ENCODE measurements around the gene SHISA7. TPM values are rescaled to one million over a fixed set of nuclear protein-coding genes. Genes with fewer than 3 reads are reported as not detected.

The SHISA7 gene
- total RNA-seq, 2 donors from 2014 or later, result not detected

DNA sequence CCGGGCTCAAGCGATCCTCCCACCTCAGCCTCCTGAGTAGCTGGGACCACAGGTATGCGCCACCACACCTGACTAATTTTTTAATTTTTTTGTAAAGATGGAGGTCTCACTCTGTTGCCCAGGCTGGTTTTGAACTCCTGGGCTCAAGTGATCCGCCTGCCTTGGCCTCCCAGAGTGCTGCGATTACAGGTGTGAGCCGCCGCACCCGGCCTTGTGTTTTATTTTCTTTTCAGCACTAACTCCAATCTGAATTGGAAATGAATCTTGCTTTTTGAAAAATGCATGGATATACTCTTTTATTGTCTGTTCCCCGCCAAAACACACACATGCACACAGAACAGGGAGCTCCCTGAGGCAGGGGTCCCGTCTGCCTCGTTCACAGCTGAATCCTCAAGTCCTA is 19.6 kb upstream of the SHISA7 start:
- no peaks in the 10 kb centered on the region for H3K9me3 ChIP-seq
- no peaks in the 10 kb centered on the region for H3K36me3 ChIP-seq
- peaks cover 0 to 34% of the 10 kb centered on the region in 2 donors for H3K4me1 ChIP-seq
- no peak overlapping the region for H3K4me3 ChIP-seq
- H3K27ac ChIP-seq, result no peak overlapping the region
- no peaks in the 10 kb centered on the region for H3K27me3 ChIP-seq
- TF ChIP-seq, protein P1, sequence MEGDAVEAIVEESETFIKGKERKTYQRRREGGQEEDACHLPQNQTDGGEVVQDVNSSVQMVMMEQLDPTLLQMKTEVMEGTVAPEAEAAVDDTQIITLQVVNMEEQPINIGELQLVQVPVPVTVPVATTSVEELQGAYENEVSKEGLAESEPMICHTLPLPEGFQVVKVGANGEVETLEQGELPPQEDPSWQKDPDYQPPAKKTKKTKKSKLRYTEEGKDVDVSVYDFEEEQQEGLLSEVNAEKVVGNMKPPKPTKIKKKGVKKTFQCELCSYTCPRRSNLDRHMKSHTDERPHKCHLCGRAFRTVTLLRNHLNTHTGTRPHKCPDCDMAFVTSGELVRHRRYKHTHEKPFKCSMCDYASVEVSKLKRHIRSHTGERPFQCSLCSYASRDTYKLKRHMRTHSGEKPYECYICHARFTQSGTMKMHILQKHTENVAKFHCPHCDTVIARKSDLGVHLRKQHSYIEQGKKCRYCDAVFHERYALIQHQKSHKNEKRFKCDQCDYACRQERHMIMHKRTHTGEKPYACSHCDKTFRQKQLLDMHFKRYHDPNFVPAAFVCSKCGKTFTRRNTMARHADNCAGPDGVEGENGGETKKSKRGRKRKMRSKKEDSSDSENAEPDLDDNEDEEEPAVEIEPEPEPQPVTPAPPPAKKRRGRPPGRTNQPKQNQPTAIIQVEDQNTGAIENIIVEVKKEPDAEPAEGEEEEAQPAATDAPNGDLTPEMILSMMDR (IDR thresholded peaks at IDR 0.05), result no peak
- DNase-seq (ENCODE audit: low spot score), result no peak

DNA sequence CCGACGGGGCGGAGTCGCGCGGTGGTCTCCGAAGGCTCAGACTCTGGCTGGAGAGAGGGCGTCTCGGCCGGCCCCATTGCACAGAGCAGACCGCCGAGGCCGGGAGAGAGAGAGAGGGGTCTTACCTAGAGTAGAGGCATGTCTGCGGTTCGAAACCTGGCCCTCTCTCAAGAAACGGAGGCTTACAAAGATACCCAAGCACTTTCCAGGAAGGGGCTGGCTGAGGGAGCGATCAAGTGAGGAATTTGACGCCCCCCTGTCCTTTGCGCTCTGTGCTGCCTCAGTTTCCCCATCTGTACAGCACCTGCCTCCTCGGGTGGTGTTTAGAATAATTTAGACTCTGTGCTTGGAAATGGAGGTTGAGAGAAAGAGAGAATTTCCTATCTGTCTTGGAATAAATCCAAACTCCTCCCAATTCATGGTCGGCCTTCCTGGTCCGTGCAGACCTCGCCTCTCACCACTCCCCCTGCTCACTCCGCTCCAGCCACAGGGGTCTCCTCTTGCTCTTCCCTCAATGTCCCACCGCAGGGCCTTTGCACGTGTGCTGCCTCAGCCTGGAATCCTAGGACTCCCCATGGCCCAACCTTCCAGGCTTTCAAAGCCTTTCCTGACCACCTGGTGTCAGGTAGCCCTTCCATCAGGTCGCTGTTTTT is 19.0 kb upstream of the SHISA7 start:
- Histone ChIP-seq H3K9me3 (no peaks in the 10 kb centered on the region), H3K27ac (peak overlapping the region; percentile 71 to 80), H3K4me3 (peak overlapping the region; percentile 44 to 67), H3K27me3 (no peaks in the 10 kb centered on the region), H3K36me3 (no peaks in the 10 kb centered on the region), H3K4me1 (peaks cover 0 to 30% of the 10 kb centered on the region in 2 donors)
- DNase-seq (ENCODE audit: low spot score), result no peak
- TF ChIP-seq, protein P1 (IDR thresholded peaks at IDR 0.05), result no peak

DNA sequence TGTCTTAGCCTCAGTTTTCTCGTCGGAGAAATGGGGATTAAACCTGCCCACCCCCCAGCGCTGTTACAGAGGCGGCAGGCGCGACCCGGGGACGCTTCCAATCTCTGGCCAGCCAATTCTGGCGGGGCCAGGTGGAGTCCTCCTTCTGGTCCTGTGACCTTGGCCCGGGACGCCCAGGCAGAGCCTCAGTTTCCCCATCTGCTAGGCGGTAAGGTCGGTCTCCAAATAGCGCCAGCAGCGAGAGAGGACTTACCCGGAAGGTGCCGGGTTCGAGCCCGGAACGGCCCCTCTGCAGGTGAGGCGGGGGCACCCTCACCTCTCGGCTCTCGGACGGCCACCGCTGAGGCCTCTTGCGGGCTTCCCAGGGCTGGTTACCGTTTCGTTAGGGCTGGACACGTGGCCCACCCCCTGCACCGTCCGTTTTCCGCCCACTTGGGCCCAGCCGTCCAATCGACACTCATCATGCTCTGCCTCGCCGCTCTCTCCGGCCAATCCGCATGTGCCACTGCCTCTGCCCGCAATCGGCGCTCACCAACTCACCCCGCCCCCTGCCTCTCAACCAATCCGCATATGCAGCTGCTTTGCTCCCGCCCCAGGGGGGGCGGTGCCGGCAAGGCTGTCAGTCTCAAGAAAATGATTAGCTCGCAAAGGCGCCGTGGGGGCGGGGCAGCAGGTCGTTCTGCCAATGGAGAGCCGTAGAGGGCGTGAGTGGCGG is 18.3 kb upstream of the SHISA7 start, which contains the start of gene ISOC2:
TSS of gene ISOC2 (minus strand) at position 384 of the 715 bp plus-strand sequence. CDS start 5,156 bp downstream, outside the sequence.
- Histone ChIP-seq H3K27me3 (no peaks in the 10 kb centered on the region), H3K4me1 (peaks cover 0 to 30% of the 10 kb centered on the region in 2 donors), H3K36me3 (no peaks in the 10 kb centered on the region), H3K27ac (peak within 1 kb of the TSS; percentile 83 to 94), H3K9me3 (no peaks in the 10 kb centered on the region), H3K4me3 (peak within 1 kb of the TSS; percentile 67 to 81)
- peak; percentile 100 for DNase-seq (ENCODE audit: low spot score)
- TF ChIP-seq, protein P1 (IDR thresholded peaks at IDR 0.05), result no peak

DNA sequence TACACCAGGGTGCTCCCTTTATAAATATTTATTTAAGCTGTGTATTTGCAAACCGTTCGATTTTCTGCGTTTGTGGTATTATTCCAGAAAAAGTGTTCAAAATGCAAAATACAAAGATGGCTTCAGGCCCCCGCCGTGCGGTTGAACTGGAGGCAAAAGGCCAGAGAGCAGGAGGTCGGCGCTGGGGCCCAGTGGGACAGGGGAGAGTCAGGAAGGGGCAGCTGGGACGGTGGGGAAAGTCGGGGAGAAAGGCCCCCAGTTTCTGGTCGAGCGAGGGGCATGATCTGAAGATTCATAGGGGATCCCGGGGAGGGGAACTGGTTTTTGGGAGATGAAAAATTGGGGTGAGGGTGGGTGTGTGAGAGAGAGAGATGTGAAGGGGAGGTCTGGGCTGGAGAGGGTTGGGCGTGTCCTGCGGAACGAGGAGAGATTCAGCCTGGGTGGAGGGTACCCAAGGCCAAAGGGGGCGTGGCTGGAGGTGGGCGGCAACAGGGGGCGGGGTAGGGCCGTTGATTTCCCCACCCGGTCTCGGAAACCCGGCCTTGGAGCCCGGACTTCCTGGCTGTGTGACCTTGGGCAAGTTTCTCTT is 17.7 kb upstream of the SHISA7 start:
- Histone ChIP-seq H3K9me3 (no peaks in the 10 kb centered on the region), H3K27ac (peak overlapping the region; percentile 83 to 94), H3K4me3 (peak overlapping the region; percentile 67 to 81), H3K27me3 (no peaks in the 10 kb centered on the region), H3K4me1 (peaks cover 0 to 30% of the 10 kb centered on the region in 2 donors), H3K36me3 (no peaks in the 10 kb centered on the region)
- DNase-seq (ENCODE audit: low spot score), result peak; percentile 87
- TF ChIP-seq, protein P1 (IDR thresholded peaks at IDR 0.05), result no peak

DNA sequence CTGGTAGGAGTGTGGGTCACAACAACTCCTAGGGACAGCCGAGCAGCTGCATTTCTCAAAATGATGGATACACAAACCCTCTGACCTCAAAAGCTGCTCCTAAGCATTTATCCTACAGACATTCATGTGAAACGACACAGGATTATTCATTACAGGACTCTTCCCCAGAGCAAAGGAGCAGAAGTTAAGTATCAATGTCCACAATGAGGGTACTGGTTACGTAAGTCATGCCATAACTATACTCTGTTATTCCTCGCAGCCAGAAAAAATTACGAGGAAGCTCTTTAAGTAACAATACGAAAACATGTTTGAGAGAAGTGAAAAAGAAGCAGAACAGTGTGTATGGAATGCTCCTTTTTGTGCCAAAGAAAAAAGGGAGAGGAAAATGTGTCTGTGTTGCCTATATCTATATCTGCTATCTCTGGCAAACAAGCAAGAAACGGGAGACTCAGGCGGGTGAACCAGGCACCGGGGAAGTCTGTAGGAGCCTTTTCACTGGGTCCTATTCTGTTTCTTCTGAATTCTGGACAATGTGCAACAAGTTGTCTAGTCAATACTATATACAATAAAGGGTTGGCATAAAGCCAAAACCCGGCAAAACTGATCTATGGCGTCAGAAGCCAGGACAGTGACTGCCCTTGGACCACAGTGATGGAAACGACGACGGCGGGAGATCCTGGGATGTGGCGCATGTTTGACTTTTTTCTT is 17.0 kb upstream of the SHISA7 start:
- TF ChIP-seq, protein P1 (IDR thresholded peaks at IDR 0.05), result no peak
- Histone ChIP-seq H3K27me3 (no peaks in the 10 kb centered on the region), H3K36me3 (no peaks in the 10 kb centered on the region), H3K4me3 (peak overlapping the region; percentile 25 to 67), H3K9me3 (no peaks in the 10 kb centered on the region), H3K27ac (peak overlapping the region; percentile 83 to 94), H3K4me1 (peaks cover 0 to 30% of the 10 kb centered on the region in 2 donors)
- DNase-seq (ENCODE audit: low spot score), result no peak

Data from right atrium auricular region (tissue), 2 donors.